OCI-LY1 (cell line): ENCODE data around the gene ANAPC13.

Experiments
- H2AFZ ChIP-seq: fragments of 200-600 bp; sonication (generic), shearing (Covaris generic); 2 replicates; pipeline ENCODE4 v1.6.0; 2014; ENCODE audit warnings: antibody characterized with exemption, mild to moderate bottlenecking, low read length
- H3F3A ChIP-seq: fragments of 200-600 bp; sonication (generic), shearing (Covaris generic); 2 replicates; pipeline ENCODE4 v1.6.0; 2014; ENCODE audit warnings: mild to moderate bottlenecking, antibody characterized with exemption, low read length, moderate library complexity; ENCODE audit not compliant: insufficient read depth
- H3K27ac ChIP-seq: fragments of 200-600 bp; sonication (generic); 2 replicates; pipeline ENCODE4 v1.5.1; 2014; ENCODE audit warnings: low read length, mixed run types, mild to moderate bottlenecking, low read depth; ENCODE audit not compliant: poor library complexity, severe bottlenecking
- H3K27me3 ChIP-seq: fragments of 200-600 bp; sonication (generic); 2 replicates; pipeline ENCODE4 v1.6.0; 2014; ENCODE audit warnings: antibody characterized with exemption, mild to moderate bottlenecking, low read length, moderate library complexity; ENCODE audit not compliant: insufficient read depth
- H3K36me3 ChIP-seq: fragments of 200-600 bp; sonication (generic); 2 replicates; pipeline ENCODE4 v1.6.1; 2014; ENCODE audit warnings: mild to moderate bottlenecking, antibody characterized with exemption, low read length, moderate library complexity, mixed read lengths; ENCODE audit not compliant: insufficient read depth
- H3K4me1 ChIP-seq: fragments of 200-600 bp; sonication (generic); 2 replicates; pipeline ENCODE4 v1.5.1; 2014; ENCODE audit warnings: mild to moderate bottlenecking, low read length, moderate library complexity; ENCODE audit not compliant: insufficient read depth, severe bottlenecking
- H3K4me2 ChIP-seq: fragments of 200-600 bp; sonication (generic), shearing (Covaris generic); 2 replicates; pipeline ENCODE4 v1.6.1; 2014; ENCODE audit warnings: low read length
- H3K4me3 ChIP-seq: fragments of 200-600 bp; sonication (generic); 2 replicates; pipeline ENCODE4 v1.5.1; 2014; ENCODE audit warnings: low read length, low read depth, mild to moderate bottlenecking, mixed read lengths; ENCODE audit not compliant: poor library complexity, severe bottlenecking
- H3K79me2 ChIP-seq: fragments of 200-600 bp; shearing (Covaris generic); 2 replicates; pipeline ENCODE4 v1.6.1; 2016; ENCODE audit warnings: mixed run types, low read length, mixed read lengths; ENCODE audit not compliant: insufficient read depth
- H3K9ac ChIP-seq: fragments of 200-600 bp; sonication (generic), shearing (Covaris generic); 2 replicates; pipeline ENCODE4 v1.6.1; 2014; ENCODE audit warnings: mild to moderate bottlenecking, low read length, mixed read lengths
- H3K9me2 ChIP-seq: fragments of 200-600 bp; sonication (generic), shearing (Covaris generic); 2 replicates; pipeline ENCODE4 v1.6.1; 2014; ENCODE audit warnings: low read depth, mild to moderate bottlenecking, low read length, mixed read lengths
- H3K9me3 ChIP-seq: fragments of 200-600 bp; shearing (Covaris generic); 2 replicates; pipeline ENCODE4 v1.6.1; 2014; ENCODE audit warnings: low read length, mixed read lengths
- H4K20me1 ChIP-seq: fragments of 200-600 bp; sonication (generic), shearing (Covaris generic); 2 replicates; pipeline ENCODE4 v1.6.0; 2016; ENCODE audit warnings: mild to moderate bottlenecking, low read length; ENCODE audit not compliant: insufficient read depth
- CTCF ChIP-seq: fragments of 200-600 bp; sonication (generic), shearing (Covaris generic); IDR thresholded peaks from 2 replicates; pipeline ENCODE4 v1.5.1; 2017; ENCODE audit warnings: mild to moderate bottlenecking, antibody characterized with exemption, low read length, moderate library complexity, mixed read lengths
- EZH2 ChIP-seq: fragments of 200-600 bp; sonication (generic), shearing (Covaris generic); IDR thresholded peaks from 2 replicates; pipeline ENCODE4 v1.8.0; 2017; ENCODE audit warnings: borderline replicate concordance, mixed run types, mild to moderate bottlenecking, antibody characterized with exemption, low read length, moderate library complexity, mixed read lengths

The ANAPC13 gene

GRCh38 chr3:134449951-134450350 is 35.8 kb downstream of the ANAPC13 start:
- Histone ChIP-seq H3K9me2 (no peaks in the 10 kb centered on the region), H3K27ac (no peak overlapping the region), H3K4me2 (no peak overlapping the region), H2AFZ (no peak overlapping the region), H3K9ac (no peak overlapping the region), H3K4me1 (no peaks in the 10 kb centered on the region), H3K9me3 (no peaks in the 10 kb centered on the region), H3K4me3 (no peak overlapping the region), H3K36me3 (no peaks in the 10 kb centered on the region), H3F3A (no peaks in the 10 kb centered on the region), H3K27me3 (no peaks in the 10 kb centered on the region), H3K79me2 (no peaks in the 10 kb centered on the region), H4K20me1 (no peaks in the 10 kb centered on the region)
- TF ChIP-seq CTCF (no peak), EZH2 (no peak)

- H3K9me2 ChIP-seq, result no peaks in the 10 kb centered on the region
- H4K20me1 ChIP-seq, result no peaks in the 10 kb centered on the region
- H3K79me2 ChIP-seq, result no peaks in the 10 kb centered on the region
- H2AFZ ChIP-seq, result no peak overlapping the region
- no peak overlapping the region for H3K4me3 ChIP-seq
- no peak overlapping the region for H3K4me2 ChIP-seq
- no peak overlapping the region for H3K9ac ChIP-seq
- no peaks in the 10 kb centered on the region for H3F3A ChIP-seq
- no peaks in the 10 kb centered on the region for H3K4me1 ChIP-seq
- no peak overlapping the region for H3K27ac ChIP-seq
- TF ChIP-seq CTCF (peak; percentile 17; the same call in 1 of the 2 replicates), EZH2 (no peak)
- no peaks in the 10 kb centered on the region for H3K36me3 ChIP-seq
- no peaks in the 10 kb centered on the region for H3K27me3 ChIP-seq
- no peaks in the 10 kb centered on the region for H3K9me3 ChIP-seq
Observed at GRCh38 chr3:134449277-134449676, 36.5 kb downstream of the ANAPC13 start.

DNA sequence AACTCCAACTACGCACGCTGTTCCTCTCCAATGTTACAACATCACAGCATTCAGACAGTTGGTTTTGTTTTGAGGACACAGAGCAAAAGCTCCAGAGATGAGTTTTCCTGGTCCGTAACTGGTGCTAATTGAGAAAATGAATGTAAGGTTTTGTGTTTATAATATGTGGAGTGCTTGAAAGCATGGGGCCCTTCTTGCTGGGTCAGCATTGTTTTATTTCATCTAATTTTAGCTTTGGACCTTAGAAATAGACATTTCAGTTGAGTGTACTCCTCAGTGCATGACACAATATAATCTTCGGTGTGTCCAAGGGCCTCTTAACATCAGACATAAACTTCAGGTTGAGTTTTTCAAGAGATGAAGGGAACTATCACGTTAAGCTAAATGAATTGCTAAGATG is 37.1 kb downstream of the ANAPC13 start:
- Histone ChIP-seq H3K9me3 (no peaks in the 10 kb centered on the region), H3K4me1 (no peaks in the 10 kb centered on the region), H3K4me3 (no peak overlapping the region), H3K79me2 (no peaks in the 10 kb centered on the region), H3F3A (no peaks in the 10 kb centered on the region), H3K4me2 (no peak overlapping the region), H3K9me2 (no peaks in the 10 kb centered on the region), H4K20me1 (no peaks in the 10 kb centered on the region), H3K9ac (no peak overlapping the region), H2AFZ (no peak overlapping the region), H3K27me3 (no peaks in the 10 kb centered on the region), H3K36me3 (no peaks in the 10 kb centered on the region), H3K27ac (no peak overlapping the region)
- TF ChIP-seq CTCF (no peak), EZH2 (no peak)
